Stimulated activated CD8-positive, alpha-beta memory T cell treated with anti-CD3 and anti-CD28 coated beads, Interleukin-15, amount 100 ng/mL, for 24 hours (primary cell): ENCODE results near the gene NUP98.

Source experiments
- DNase-seq: peaks from one replicate; pipeline ENCODE4 v3.0.0-alpha.2; 2020; ENCODE audit warnings: low read depth

NUP98 gene

GRCh38 chr11:3735827-3736226 is 61.5 kb downstream of the NUP98 start:
- no peak for DNase-seq

DNA sequence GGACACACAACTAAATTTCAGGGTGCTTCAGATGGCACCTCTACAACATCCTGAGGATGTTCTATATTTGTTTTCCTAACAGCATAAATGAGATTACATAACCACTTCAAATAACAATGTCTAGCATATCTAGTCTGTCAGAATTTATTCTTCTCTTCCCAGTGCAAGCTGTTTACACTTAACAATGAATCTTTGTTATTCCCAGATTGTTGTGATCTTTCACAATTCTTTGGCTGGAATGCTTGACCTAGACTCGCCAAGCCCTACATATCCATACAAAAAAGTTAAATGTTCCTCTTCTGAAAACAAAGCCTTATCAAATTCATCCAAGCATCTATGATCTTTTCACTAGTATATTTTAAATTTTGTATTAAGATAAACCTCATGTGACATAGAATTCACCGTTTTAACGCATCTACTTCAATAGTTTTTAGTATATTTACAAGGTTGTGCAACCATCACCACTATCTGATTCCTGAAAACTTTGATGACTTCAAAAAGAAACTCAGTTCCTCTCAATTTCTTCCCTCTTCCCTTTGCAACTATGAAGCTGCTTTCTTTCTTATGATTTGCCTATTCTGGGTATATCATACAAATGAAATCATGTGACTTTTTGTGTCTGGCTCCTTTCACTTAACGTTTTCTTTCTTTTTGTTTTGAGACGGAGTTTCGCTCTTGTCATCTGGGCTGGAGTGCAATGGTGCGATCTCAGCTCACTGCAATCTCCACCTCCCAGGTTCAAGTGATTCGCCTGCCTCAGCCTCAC is 64.5 kb downstream of the NUP98 start:
- DNase-seq, result no peak

DNA sequence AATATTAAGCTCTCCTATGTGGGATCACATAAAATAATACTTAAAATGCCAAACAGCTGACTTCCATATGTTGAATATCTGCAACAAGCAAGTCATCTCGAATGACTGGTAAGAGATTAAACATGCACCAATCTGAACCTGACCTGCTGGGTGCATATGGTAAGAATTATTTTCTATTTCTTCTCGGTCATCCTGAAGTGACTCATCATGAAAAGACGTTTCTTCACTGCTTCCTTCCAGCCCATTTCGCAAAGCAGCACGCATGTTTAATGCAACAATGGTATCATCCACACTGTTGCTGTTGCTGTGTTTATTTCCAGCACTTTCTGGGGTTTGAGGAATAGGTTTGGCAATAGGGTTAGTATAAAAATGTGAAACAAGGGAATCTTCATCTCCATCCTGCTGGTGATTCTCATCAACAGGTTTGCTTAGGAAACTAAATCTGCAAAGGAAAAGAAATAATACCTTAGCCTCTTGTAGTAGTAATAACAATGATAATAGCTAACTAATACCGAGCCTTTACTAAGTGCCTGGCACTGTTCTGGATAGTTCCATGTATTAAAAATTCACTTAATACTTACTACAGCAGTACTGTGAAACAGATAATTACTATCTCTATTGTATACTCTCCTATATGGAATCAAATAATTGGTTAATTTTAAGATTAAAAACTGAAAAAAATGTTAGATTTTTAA is 74.2 kb downstream of the NUP98 start:
- no peak for DNase-seq

DNA sequence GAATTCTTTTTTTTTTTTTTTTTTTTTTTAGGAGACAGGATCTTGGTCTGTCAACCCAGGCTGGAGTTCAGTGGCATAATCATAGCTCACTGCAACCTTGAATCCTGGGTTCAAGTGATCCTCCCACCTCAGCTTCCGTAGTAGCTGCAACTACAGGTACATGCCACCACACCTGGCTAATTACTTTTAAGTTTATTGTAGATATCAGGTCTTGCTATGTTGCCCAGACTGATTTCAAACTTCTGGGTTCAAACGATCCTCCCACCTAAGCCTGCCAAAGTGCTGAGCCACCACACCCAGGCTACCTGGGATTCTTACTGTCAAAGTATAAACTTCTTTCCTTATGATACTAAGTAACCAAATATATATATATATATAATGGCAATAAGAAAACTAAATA is 75.3 kb downstream of the NUP98 start:
- no peak for DNase-seq

DNA sequence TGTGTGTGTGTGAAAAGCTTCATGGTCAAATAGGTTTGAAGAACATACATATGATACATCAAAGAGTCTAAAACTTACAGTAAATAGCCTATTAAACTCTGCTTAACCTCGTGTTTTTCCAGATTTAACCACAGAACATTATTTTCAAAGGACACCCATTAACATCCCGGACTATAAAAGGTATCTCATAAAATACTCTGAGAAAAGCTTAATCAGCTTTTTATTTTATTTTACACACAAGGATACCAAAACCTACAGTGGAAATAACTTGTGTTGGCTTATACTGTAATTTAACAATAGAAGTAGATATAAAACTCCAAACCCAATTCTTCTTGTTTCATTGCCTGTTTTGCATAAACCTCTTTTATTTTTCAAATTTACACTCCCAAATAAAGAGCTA is 76.4 kb downstream of the NUP98 start:
- DNase-seq, result no peak

DNA sequence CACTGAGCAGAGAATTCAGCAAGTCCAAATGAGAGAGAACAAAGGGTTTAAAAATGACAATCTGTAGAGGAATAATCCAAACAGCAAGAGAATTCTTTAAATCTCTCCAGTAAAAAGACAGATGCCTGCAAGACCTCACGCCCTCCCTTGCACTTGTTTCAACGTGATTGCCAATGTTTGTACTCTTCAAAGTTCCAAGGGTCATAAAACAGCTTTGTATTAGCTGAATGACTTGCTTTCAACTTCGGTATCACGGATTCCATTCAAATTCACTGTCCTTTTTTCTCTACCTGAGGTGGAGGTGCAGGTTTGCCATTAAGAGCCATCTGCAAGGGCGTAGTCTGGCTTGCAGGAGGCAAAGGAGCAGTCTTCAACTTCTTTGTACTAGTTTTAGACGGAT is 85.1 kb downstream of the NUP98 start:
- DNase-seq, result no peak

DNA sequence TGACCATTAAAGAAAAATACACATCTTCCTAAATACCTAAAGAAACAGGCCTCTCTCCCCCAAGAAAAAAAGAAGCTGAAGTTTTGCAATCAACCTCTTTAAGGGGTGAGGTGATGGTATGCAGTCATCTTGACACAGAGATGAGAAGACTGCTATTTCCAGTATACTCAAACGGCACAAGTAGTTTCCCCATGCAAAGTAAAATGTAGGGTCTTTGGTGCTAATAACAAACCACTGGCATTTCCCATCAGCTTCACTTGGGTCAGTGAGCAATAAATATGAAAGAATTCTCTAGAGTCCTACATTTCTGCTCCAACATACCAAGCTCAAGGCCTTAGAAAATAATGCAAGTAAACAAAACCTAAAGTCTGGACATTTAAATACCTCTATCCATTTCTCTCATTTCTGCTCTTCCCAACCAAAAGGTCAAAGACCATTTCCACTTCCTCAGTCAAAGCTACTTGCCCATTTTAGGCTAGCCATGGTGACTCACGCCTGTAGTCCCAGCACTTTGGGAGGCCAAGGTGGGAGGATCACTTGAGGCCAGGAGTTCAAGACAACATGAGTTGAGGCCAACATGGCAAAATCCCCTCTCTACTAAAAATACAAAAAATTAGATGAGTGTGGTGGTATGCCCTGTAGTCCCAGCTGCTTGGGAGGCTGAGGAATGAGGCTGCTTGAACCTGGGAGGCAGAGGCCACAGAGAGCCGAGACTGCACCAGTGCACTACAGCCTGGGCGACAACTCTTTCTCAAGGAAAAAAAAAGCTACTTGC is 86.7 kb downstream of the NUP98 start:
- no peak for DNase-seq

DNA sequence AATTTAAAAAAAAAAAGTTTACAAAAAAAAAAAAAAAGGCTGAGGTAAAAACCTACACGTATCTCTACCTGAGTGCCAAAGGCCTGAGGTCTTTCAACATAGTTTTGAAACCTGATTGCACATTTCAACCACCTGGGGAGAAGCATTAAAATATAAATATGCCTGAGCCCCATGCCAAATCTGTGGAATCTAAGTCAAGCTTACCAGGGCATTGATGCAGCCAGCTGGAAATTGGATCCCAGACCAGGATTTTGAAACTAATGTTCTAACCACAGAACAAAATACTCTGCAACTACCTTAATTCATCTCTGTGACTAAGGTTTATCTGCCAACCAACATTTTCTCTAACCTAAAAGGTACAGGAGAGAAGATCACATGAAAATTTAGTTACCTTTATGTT is 87.4 kb downstream of the NUP98 start:
- no peak for DNase-seq

- DNase-seq, result no peak
These were observed 90.2 kb downstream of the NUP98 start for GRCh38 chr11:3707176-3707575.

DNA sequence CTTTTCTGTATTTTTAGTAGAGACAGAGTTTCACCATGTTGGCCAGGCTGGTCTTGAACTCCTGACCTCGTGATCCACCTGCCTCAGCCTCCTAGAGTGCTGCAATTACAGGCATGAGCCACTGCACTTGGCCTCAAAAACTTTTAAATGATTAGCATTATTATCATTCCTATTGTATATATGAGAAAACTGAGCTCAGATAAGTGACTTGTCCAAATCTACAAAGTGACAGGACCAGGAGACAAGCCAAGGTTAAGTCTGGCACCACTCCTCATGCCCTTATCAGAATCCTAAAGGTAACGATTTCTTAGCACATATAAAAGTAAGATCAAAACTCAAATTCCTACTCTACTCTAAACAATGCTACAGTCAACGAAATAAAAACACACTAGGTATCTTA is 94.0 kb downstream of the NUP98 start:
- DNase-seq, result no peak

GRCh38 chr11:3700910-3701309 is 96.4 kb downstream of the NUP98 start:
- no peak for DNase-seq

DNA sequence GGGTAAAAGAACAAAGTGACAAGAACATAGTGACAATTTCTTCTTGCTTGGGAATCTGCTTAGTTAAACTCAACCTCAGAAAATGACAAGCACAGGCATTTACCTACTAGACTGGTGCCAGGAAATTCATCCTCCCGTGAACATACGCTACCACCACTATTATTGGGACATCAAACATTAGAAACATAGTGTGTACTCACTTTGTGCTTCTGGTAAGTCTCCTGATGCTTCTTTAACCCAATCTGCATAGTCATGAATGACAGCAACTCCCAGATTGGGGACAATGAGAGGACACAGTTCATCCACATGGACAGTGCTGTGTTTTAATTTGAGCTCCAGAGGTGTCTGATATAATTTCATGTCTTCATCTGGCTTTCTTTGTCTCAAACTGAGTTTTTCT is 96.9 kb downstream of the NUP98 start:
- no peak for DNase-seq

GRCh38 chr11:3686751-3687150 is 110.6 kb downstream of the NUP98 start:
- no peak for DNase-seq

DNA sequence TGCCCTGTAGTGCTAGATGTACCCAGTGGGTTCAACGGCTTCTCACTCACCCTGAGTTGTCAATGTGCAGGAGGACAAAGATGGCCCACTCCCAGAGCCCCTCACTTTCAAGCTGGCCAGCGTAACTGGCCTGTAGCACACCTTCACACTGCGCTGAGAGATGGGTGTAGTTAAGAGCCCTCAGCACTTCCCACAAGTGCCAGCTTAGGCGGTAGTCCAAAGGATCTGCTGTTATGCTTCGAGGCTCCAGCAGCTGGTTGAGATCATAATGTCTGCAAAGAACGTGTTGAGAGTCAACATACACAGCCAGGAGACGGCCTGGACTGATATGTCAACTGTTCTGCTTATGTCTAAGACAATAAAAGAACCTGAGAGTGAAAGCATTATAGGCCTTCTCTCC is 111.4 kb downstream of the NUP98 start:
- no peak for DNase-seq

GRCh38 chr11:3684819-3685172 is 112.6 kb downstream of the NUP98 start:
- DNase-seq, result no peak

DNA sequence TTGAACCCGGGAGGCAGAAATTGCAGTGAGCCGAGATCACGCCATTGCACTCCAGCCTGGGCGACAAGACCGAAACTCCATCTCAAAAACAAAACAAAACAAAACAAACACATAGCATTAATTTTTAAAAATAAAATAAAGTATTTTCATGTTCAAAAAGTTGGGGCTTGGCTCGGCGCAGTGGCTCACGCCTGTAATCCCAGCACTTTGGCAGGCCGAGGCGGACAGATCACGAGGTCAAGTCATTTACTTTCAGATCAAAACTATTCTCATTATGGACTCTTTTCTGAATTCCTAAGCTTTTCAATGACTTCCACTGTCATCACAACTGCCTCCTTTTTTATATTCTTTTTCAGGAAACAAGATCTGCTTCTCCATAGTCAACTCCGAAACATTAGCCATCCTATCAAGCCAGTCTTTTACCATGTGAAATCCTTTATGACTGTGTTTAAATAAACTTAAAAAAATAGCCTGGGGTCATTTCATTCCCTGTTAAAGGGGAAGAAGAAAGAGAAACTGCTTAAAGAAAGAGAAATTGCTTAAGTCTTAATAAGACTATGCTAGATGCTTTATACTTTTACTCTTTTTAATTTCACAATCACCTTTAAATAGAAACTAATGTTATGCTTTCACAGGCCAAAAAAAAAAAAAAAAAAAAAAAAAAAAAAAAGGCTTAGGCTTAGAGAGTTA is 113.1 kb downstream of the NUP98 start:
- DNase-seq, result no peak

- no peak for DNase-seq
These were observed 114.3 kb downstream of the NUP98 start for GRCh38 chr11:3683039-3683438.

- DNase-seq, result no peak
These were observed 118.3 kb downstream of the NUP98 start for GRCh38 chr11:3679077-3679476.

DNA sequence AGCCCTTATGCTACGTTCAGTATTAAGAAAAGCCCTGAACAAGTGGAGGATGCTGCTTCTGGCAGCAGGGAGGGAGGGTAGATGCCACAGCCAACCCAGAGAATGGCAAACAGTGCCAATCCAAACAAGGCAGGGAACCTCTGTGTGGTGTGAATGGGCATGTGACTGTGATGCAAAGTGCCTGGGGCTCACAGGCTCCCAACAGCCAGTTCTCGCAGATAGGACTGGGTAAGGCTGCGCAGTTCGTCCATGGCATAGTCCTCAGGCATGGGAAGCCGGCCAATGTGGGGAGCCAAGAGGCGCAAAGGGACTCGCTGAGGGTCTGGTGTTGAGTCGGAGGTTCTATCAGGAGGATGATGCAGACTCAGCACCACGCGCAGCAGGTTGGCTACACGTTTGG is 121.4 kb downstream of the NUP98 start:
- DNase-seq, result no peak

GRCh38 chr11:3674189-3674588 is 123.2 kb downstream of the NUP98 start:
- no peak for DNase-seq

DNA sequence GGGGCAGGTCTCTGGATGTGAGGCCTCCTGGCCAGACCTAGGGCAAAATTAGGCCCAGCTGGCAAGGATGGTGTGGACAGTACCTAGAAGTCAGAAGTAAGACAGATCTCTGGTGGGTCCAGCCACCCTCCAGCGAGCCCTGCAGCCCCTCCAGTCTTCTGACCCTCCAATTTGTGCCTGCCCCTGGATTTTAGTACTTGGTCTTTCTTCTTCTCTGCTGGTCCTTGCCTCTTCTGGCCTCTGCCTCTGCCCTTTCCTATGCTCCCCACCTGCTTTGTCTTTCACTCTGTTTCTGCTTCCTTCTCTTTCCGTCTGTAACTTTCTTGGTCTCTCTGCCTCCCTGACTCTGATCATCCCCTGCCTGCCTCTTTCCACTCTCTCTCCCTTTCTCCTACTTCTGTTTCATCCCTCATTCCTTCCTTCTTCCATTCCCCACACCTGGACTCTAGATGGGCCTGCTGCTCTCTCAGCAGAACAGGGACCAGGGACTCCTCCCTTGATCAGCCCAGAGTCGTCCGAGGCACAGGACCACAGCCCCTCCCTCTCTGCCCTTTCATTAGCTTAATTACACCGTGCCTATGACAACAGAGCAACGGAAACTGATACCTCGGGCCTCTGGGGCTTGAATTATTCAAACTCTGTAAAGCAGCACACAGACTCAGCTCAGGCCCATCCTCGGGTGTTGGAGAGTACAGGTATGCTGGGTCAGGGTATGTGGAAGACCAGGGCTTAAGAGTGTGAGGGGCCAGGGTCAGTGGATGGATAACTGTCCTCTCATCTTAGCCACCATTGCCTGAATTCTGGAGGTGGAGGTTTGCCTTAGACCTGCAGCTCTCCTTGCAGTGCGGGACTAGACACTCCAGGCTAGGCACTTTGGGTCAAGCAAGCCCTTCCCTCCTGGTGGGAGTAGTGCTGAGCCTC is 125.8 kb downstream of the NUP98 start, which contains the start of gene CHRNA10:
Gene CHRNA10, minus strand, starts transcription at position 51 of the 921 bp plus-strand sequence. CDS start 72 bp downstream, outside the sequence.
- DNase-seq, result no peak
